Epithelial cell of proximal tubule (primary cell): ENCODE data around the gene MIER2. TPM values are rescaled to one million over a fixed set of nuclear protein-coding genes. Genes with fewer than 3 reads are reported as not detected.
A peak's percentile ranks its signal among the peaks of the same experiment; 100 is the strongest.
"Not testable (repeated sequence)": the region's sequence is repeated elsewhere in the genome, so short reads cannot be mapped to it uniquely, and the experiment has no call there.

Experiments used
- DNase-seq: peaks from one replicate; pipeline ENCODE4 v3.0.0-alpha.2; 2011; ENCODE audit warnings: low read depth
- H3K4me3 ChIP-seq: 2 replicates; pipeline ENCODE4 v1.5.1; 2011; ENCODE audit warnings: low read depth, mild to moderate bottlenecking, low read length
- CTCF ChIP-seq: conservative IDR thresholded peaks from 2 replicates; pipeline ENCODE4 v1.5.1; 2012; ENCODE audit warnings: low read depth, mild to moderate bottlenecking, low read length
- total RNA-seq: library from RNA; depleted of rRNA; stranded (reverse); fragments of >200 nt; gene quantifications from 2 replicates; pipeline ENCODE4 v1.2.3, GENCODE V29; 2015

Gene MIER2
- total RNA-seq = 12.0 and 21.3 TPM in 2 replicates

GRCh38 chr19:344625-345319, at the start of gene MIER2:
MIER2 (minus strand) TSS chr19:344796; CDS start chr19:344782, 14 bp downstream.
- TF ChIP-seq CTCF = no peak
- H3K4me3 ChIP-seq = peak within 1 kb of the TSS; percentile 64
- DNase-seq = no peak

GRCh38 chr19:393560-393959, 49.0 kb upstream of the MIER2 start:
- not testable (repeated sequence) for DNase-seq

GRCh38 chr19:392375-392970, 47.9 kb upstream of the MIER2 start:
- no peak overlapping the region for H3K4me3 ChIP-seq
- TF ChIP-seq CTCF = no peak
- DNase-seq = no peak

More at GRCh38 chr19:393560-393959, 49.0 kb upstream of the MIER2 start:
- H3K4me3 ChIP-seq = not testable (repeated sequence)

- DNase-seq = no peak
- no peak overlapping the region for H3K4me3 ChIP-seq
- no peak for TF ChIP-seq CTCF
Observed at GRCh38 chr19:391726-392374, 47.3 kb upstream of the MIER2 start.

GRCh38 chr19:391207-391557, 46.6 kb upstream of the MIER2 start:
- DNase-seq = no peak
- TF ChIP-seq CTCF = no peak
- no peak overlapping the region for H3K4me3 ChIP-seq

GRCh38 chr19:390386-391206, 46.0 kb upstream of the MIER2 start:
- no peak for TF ChIP-seq CTCF
- H3K4me3 ChIP-seq = no peak overlapping the region

GRCh38 chr19:389935-390289, 45.3 kb upstream of the MIER2 start:
- TF ChIP-seq CTCF = no peak
- no peak overlapping the region for H3K4me3 ChIP-seq
- no peak for DNase-seq

More at GRCh38 chr19:390386-391206, 46.0 kb upstream of the MIER2 start:
- no peak for DNase-seq
